HCT116 (cell line): ENCODE results near the gene FAM83D.

Source experiments
- EZH2 ChIP-seq: fragments of 200-600 bp; sonication (generic); IDR thresholded peaks from 2 replicates; pipeline ENCODE4 v1.6.1; 2017; ENCODE audit warnings: antibody characterized with exemption, mixed run types
- POLR2A ChIP-seq: IDR thresholded peaks from 2 replicates; pipeline ENCODE4 v1.7.0; 2011; ENCODE audit warnings: borderline replicate concordance; ENCODE audit not compliant: insufficient read depth, insufficient read length; ENCODE audit errors: extremely low read depth
- TF ChIP-seq, protein P1 (sequence below), 3 experiments: fragments of 200-600 bp in 1 of 3; sonication (generic) in 1 of 3; IDR thresholded peaks in 2 of 3; conservative IDR thresholded peaks in 1 of 3; 2 replicates each; pipeline ENCODE4 v1.5.1; 2012 to 2017; ENCODE audit warnings: low read depth in 2 of 3, low read length in 2 of 3, antibody characterized with exemption in 1 of 3, borderline replicate concordance in 1 of 3, control low read depth in 1 of 3, mild to moderate bottlenecking in 1 of 3, mixed read lengths in 1 of 3, mixed run types in 1 of 3, moderate library complexity in 1 of 3; ENCODE audit not compliant: insufficient read depth in 1 of 3

DNA sequence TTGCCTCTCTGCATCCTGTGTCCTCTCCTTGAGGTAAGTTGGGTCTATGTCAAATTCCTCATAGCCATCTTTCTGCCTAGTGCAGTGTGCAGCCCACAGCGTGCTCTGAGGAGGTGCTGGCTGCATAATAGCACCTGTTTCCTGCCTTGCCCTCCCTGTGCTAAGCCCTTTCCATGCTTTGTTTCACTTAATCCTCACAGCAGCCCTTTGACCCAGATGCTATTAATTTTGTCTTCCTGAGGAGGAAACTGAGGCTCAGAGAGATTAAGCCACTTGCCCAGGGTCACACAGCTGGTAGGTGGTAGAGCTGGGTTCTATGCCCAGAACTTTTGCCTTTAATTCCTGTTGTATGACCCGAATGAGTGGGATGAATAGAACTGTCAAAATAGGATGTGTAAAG, 13.5 kb downstream of the FAM83D start:
- TF ChIP-seq, protein P1, sequence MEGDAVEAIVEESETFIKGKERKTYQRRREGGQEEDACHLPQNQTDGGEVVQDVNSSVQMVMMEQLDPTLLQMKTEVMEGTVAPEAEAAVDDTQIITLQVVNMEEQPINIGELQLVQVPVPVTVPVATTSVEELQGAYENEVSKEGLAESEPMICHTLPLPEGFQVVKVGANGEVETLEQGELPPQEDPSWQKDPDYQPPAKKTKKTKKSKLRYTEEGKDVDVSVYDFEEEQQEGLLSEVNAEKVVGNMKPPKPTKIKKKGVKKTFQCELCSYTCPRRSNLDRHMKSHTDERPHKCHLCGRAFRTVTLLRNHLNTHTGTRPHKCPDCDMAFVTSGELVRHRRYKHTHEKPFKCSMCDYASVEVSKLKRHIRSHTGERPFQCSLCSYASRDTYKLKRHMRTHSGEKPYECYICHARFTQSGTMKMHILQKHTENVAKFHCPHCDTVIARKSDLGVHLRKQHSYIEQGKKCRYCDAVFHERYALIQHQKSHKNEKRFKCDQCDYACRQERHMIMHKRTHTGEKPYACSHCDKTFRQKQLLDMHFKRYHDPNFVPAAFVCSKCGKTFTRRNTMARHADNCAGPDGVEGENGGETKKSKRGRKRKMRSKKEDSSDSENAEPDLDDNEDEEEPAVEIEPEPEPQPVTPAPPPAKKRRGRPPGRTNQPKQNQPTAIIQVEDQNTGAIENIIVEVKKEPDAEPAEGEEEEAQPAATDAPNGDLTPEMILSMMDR (IDR thresholded peaks at IDR 0.05 in 2 of 3, conservative IDR thresholded peaks at IDR 0.05 in 1 of 3; ENCODE audit: borderline replicate concordance in 1 of 3, insufficient read depth in 1 of 3, low read depth in 2 of 3, low read length in 2 of 3), result no peak
- TF ChIP-seq POLR2A (no peak), EZH2 (no peak)
